ENCODE results near the gene CTNNA2.

The CTNNA2 gene

DNA sequence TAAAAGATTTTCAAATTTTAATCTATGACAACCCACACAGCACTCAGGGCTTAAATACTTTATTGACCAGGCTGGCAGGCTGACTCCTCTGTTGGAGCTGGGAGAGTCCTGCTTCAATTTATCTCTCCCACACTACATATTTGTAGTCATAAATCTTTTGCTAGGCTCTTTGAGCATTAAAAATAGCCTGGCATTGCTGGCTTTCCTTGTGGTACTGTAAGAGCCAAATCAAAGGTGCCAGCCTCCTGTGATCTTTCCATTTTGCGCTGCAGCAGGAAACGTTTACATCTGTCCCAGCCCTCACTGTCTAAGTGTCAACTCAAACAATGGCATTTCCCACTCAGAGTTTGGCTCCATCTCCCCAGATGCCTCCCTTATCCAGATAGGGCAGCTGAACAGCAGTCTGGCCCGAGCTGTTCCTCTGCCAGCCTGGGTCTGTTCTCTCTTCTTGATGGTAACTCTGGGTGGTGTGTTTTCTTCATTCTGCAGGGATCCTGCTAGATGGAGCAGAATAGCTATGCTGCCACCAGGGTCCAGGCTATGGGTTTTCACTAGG lies 729.6 kb downstream of the CTNNA2 start:
- Histone ChIP-seq H3K27ac (ENCODE audit: low read length) (no peak overlapping the region), H3K27me3 (ENCODE audit: insufficient read depth, low read length, poor library complexity) (no peaks in the 10 kb centered on the region)

DNA sequence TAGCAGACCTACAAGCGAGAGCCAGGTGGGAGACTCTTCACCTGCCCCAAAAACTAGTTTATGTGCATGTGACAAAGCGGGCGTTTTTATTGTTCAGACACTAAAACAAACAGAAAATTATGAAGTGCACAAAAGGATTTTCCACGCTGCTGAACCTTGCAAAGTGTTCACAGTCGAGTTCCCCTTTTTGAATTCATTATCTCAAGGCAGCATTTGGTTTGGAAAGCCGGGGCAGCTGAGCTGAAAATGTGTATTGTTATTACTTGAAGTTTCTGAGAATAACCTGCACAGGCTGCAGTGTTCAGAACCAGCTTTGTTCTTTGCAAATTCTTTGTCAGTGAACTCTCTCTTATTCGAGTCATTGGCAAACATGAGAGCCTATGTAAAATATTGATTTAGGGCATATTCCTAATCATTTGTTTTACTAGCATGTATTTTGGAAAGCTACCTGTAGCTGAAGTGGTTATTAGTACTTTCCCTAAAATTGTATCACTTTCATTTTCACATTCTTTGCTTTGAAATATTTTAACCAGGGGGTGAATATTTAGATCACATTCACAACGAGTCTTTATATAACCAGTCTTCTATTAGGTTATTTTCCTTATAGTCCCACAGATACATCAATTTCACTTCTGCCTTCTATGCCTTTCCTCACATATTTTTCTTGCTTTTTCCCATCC lies 732.2 kb downstream of the CTNNA2 start:
- H3K4me1 ChIP-seq (ENCODE audit: insufficient read depth, low read length) = no peaks in the 10 kb centered on the region

More for the DNA sequence above, 729.6 kb downstream of the CTNNA2 start:
- TF ChIP-seq EZH2 (IDR thresholded peaks at IDR 0.05; ENCODE audit: borderline replicate concordance, low read depth, low read length, severe bottlenecking) = no peak
- TF ChIP-seq, protein P1, sequence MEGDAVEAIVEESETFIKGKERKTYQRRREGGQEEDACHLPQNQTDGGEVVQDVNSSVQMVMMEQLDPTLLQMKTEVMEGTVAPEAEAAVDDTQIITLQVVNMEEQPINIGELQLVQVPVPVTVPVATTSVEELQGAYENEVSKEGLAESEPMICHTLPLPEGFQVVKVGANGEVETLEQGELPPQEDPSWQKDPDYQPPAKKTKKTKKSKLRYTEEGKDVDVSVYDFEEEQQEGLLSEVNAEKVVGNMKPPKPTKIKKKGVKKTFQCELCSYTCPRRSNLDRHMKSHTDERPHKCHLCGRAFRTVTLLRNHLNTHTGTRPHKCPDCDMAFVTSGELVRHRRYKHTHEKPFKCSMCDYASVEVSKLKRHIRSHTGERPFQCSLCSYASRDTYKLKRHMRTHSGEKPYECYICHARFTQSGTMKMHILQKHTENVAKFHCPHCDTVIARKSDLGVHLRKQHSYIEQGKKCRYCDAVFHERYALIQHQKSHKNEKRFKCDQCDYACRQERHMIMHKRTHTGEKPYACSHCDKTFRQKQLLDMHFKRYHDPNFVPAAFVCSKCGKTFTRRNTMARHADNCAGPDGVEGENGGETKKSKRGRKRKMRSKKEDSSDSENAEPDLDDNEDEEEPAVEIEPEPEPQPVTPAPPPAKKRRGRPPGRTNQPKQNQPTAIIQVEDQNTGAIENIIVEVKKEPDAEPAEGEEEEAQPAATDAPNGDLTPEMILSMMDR (IDR thresholded peaks at IDR 0.05; ENCODE audit: borderline replicate concordance, extremely low read depth, low read length, poor library complexity, severe bottlenecking) = no peak
- H3K79me2 ChIP-seq (ENCODE audit: insufficient read depth, low read length) = no peaks in the 10 kb centered on the region
- no peaks in the 10 kb centered on the region for H3K9me3 ChIP-seq (ENCODE audit: insufficient read depth, low read length, severe bottlenecking)
- H3K4me2 ChIP-seq (ENCODE audit: insufficient read depth, low read length) = no peak overlapping the region
- H3K4me3 ChIP-seq (ENCODE audit: low read depth in 1 of 2, low read length in 2 of 2) = no peak overlapping the region
- no peaks in the 10 kb centered on the region for H4K20me1 ChIP-seq (ENCODE audit: insufficient read depth, low read length)
- DNase-seq = no peak
- H2AFZ ChIP-seq (ENCODE audit: low read depth, low read length) = no peak overlapping the region
- H3K36me3 ChIP-seq (ENCODE audit: insufficient read depth, low read length) = no peaks in the 10 kb centered on the region
- H3K4me1 ChIP-seq (ENCODE audit: insufficient read depth, low read length) = no peaks in the 10 kb centered on the region
- ATAC-seq (ENCODE audit: insufficient read depth, low read depth) = no peak
- H3K9ac ChIP-seq (ENCODE audit: low read depth, low read length) = no peak overlapping the region

DNA sequence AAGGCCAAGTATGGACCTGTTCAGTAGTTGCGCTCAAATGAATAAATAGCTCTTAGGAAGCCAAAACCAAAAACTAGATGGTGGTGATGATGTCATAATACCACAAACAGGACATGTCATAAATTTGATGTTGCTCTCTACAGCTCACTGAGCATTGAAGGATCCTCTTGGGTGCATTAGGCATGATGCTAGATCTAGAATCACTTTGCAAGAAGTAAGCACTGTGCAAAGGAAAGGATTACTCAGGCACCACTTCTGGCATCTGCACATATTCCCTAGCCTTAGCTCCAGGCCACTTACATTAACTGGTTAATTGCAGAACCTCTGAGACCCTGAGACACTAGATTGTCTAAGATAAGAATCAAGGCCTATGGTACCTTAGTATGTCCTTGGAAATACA lies 733.7 kb downstream of the CTNNA2 start:
- Histone ChIP-seq H3K27me3 (ENCODE audit: insufficient read depth, low read length, poor library complexity) (no peaks in the 10 kb centered on the region), H3K4me3 (ENCODE audit: low read depth in 1 of 2, low read length in 2 of 2) (no peak overlapping the region), H3K9ac (ENCODE audit: low read depth, low read length) (no peak overlapping the region), H3K4me2 (ENCODE audit: insufficient read depth, low read length) (no peak overlapping the region), H4K20me1 (ENCODE audit: insufficient read depth, low read length) (no peaks in the 10 kb centered on the region), H3K36me3 (ENCODE audit: insufficient read depth, low read length) (no peaks in the 10 kb centered on the region), H3K79me2 (ENCODE audit: insufficient read depth, low read length) (no peaks in the 10 kb centered on the region), H3K9me3 (ENCODE audit: insufficient read depth, low read length, severe bottlenecking) (no peaks in the 10 kb centered on the region), H3K27ac (ENCODE audit: low read length) (no peak overlapping the region), H3K4me1 (ENCODE audit: insufficient read depth, low read length) (no peaks in the 10 kb centered on the region), H2AFZ (ENCODE audit: low read depth, low read length) (no peak overlapping the region)
- TF ChIP-seq EZH2 (IDR thresholded peaks at IDR 0.05; ENCODE audit: borderline replicate concordance, low read depth, low read length, severe bottlenecking) = no peak
- TF ChIP-seq, protein P1 (IDR thresholded peaks at IDR 0.05; ENCODE audit: borderline replicate concordance, extremely low read depth, low read length, poor library complexity, severe bottlenecking) = no peak
- ATAC-seq (ENCODE audit: insufficient read depth, low read depth) (no peak), DNase-seq (no peak)

More for the DNA sequence above, 732.2 kb downstream of the CTNNA2 start:
- no peak overlapping the region for H2AFZ ChIP-seq (ENCODE audit: low read depth, low read length)
- H3K9me3 ChIP-seq (ENCODE audit: insufficient read depth, low read length, severe bottlenecking) = no peaks in the 10 kb centered on the region
- no peaks in the 10 kb centered on the region for H4K20me1 ChIP-seq (ENCODE audit: insufficient read depth, low read length)
- ATAC-seq (ENCODE audit: insufficient read depth, low read depth) (no peak), DNase-seq (no peak)
- H3K9ac ChIP-seq (ENCODE audit: low read depth, low read length) = no peak overlapping the region
- no peak overlapping the region for H3K27ac ChIP-seq (ENCODE audit: low read length)
- no peaks in the 10 kb centered on the region for H3K79me2 ChIP-seq (ENCODE audit: insufficient read depth, low read length)
- no peak for TF ChIP-seq EZH2 (IDR thresholded peaks at IDR 0.05; ENCODE audit: borderline replicate concordance, low read depth, low read length, severe bottlenecking)
- TF ChIP-seq, protein P1 (IDR thresholded peaks at IDR 0.05; ENCODE audit: borderline replicate concordance, extremely low read depth, low read length, poor library complexity, severe bottlenecking) = no peak
- H3K36me3 ChIP-seq (ENCODE audit: insufficient read depth, low read length) = no peaks in the 10 kb centered on the region
- no peaks in the 10 kb centered on the region for H3K27me3 ChIP-seq (ENCODE audit: insufficient read depth, low read length, poor library complexity)
- H3K4me3 ChIP-seq (ENCODE audit: low read depth in 1 of 2, low read length in 2 of 2) = no peak overlapping the region
- no peak overlapping the region for H3K4me2 ChIP-seq (ENCODE audit: insufficient read depth, low read length)
